SJSA1 (cell line): ENCODE data around the gene MAP2K5. TPM values are rescaled to one million over a fixed set of nuclear protein-coding genes. Genes with fewer than 3 reads are reported as not detected.
A peak's percentile ranks its signal among the peaks of the same experiment; 100 is the strongest.
"Not testable (repeated sequence)": the region's sequence is repeated elsewhere in the genome, so short reads cannot be mapped to it uniquely, and the experiment has no call there.

Source experiments
- DNase-seq, 2 experiments: peaks; one replicate each; pipeline ENCODE4 v3.0.0-alpha.2; 2015 to 2020; ENCODE audit warnings: low spot score in 2 of 2, low read depth in 1 of 2
- H3K27ac ChIP-seq: fragments of 250-450 bp; sonication (Bioruptor Pico); 2 replicates; pipeline ENCODE4 v1.5.1; 2020; ENCODE audit warnings: mild to moderate bottlenecking, moderate library complexity
- H3K27me3 ChIP-seq: fragments of 250-450 bp; sonication (Bioruptor Pico); replicated peaks from 2 replicates; pipeline ENCODE4 v1.5.1; 2020; ENCODE audit warnings: mild to moderate bottlenecking, moderate library complexity
- H3K36me3 ChIP-seq: fragments of 250-450 bp; sonication (Bioruptor Pico); 2 replicates; pipeline ENCODE4 v1.5.1; 2020; ENCODE audit warnings: mild to moderate bottlenecking
- H3K4me1 ChIP-seq: fragments of 250-450 bp; sonication (Bioruptor Pico); replicated peaks from 2 replicates; pipeline ENCODE4 v1.6.1; 2021; ENCODE audit warnings: mild to moderate bottlenecking
- H3K4me3 ChIP-seq: fragments of 250-450 bp; sonication (Bioruptor Pico); 2 replicates; pipeline ENCODE4 v1.5.1; 2020; ENCODE audit warnings: mild to moderate bottlenecking
- H3K9me3 ChIP-seq: fragments of 250-450 bp; sonication (Bioruptor Pico); replicated peaks from 2 replicates; pipeline ENCODE4 v1.5.1; 2020; ENCODE audit warnings: mild to moderate bottlenecking
- total RNA-seq: library from RNA; depleted of rRNA; stranded (reverse); fragments of >200 nt; shearing (Covaris generic); gene quantifications from 2 replicates; pipeline ENCODE4 v1.2.3, GENCODE V29; 2014

Gene MAP2K5
- total RNA-seq, 1 experiment from 2014 or later: 4.3 TPM

DNA sequence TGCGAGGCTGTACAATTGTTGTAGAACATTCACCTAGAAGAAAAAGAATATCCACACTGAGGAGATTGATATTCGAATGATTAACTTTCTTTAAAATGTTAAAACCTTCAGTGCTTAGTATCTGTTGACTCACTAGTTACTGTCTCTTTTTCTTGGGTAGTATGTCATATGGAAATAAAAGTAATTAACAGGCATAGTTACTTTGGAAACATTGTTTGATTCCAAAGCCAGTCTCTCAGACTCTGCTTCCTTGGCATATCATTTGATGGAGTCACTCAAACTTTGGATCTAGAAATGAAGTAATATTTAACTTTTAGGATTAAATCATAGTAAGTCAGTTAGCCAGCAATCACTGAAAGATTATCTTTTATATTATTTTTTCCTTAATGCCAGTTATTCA, 63.4 kb downstream of the MAP2K5 start:
- H3K36me3 ChIP-seq: no peaks in the 10 kb centered on the region
- no peaks in the 10 kb centered on the region for H3K9me3 ChIP-seq
- no peak for DNase-seq
- H3K4me3 ChIP-seq: no peak overlapping the region
- H3K27me3 ChIP-seq: no peaks in the 10 kb centered on the region
- H3K4me1 ChIP-seq: peaks cover 5% of the 10 kb centered on the region; the same call in 1 of the 2 replicates
- H3K27ac ChIP-seq: no peak overlapping the region

DNA sequence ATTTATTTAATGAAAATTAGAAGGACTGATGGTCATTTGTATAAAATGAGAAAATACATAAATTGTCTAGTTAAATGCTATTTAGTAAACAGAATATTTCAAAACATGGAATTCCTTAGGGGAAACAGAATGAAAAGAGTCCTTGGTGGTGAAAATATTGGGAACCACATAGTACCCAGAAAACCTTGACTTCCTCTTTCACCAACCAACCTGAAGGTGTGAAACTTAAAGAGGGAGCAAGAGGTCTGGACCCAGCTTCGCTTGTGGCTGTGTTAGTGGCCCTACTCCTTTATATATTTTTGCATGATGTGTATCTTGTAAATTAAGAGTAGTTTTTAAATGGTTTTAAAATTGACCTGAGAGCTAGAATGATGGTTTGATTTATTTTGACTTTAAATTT, 64.2 kb downstream of the MAP2K5 start:
- Histone ChIP-seq H3K27me3 (no peaks in the 10 kb centered on the region), H3K36me3 (no peaks in the 10 kb centered on the region), H3K9me3 (no peaks in the 10 kb centered on the region), H3K4me3 (no peak overlapping the region), H3K27ac (no peak overlapping the region), H3K4me1 (no peaks in the 10 kb centered on the region)
- DNase-seq: no peak

DNA sequence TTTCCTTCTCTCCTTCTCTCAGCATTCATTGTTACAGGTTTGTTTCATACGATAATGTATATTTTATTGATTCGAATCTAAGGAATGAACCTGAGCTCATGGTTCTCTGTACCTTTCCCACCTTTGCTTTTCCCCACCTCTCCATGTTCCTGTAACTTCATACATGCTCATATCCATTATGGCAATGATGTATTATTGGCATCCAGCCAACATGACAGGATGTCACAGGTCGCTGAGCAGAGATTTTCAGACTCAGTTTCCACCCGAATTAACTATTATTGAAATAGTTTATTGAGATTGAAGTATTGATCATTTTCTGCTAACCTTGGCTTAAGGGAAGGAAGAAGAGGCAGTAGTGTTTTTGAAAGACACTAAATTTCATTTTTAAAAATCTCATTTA, 64.8 kb downstream of the MAP2K5 start:
- Histone ChIP-seq H3K9me3 (no peaks in the 10 kb centered on the region), H3K4me1 (no peaks in the 10 kb centered on the region), H3K36me3 (no peaks in the 10 kb centered on the region), H3K27me3 (no peaks in the 10 kb centered on the region), H3K4me3 (no peak overlapping the region), H3K27ac (no peak overlapping the region)
- DNase-seq: no peak

DNA sequence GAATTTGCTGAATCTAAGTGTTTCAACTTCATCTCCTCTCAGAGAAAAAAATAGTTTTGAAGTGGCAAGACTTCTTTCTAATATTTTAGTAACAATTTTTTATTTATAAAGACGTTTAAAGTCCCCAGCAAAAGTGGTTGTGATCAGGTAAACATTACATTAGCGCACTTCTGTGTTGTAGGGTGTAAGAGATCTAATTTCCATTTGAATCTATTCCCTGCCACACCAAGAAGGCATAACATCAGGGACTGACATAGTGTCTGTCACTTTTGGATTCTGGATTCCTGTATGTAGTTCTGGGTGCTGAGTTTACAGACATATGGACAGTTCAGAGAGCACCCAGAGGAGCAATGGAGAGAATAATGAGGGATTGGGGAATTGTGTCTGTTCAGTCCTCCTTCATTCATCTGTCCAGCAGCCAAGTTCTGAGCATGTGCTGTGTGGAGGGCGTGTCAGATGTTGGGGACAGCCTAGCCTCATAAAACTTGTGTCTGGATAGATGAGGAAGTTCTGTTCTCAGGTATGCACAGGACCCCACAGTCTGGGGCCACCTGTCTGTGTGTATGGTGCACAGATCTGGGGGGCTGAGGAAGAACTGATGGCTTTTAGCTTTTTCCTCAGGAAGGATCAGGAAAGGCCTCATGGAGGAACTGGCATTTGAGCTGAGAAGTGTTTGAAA, 65.6 kb downstream of the MAP2K5 start:
- Histone ChIP-seq H3K36me3 (no peaks in the 10 kb centered on the region), H3K27ac (no peak overlapping the region), H3K9me3 (no peaks in the 10 kb centered on the region), H3K4me1 (no peaks in the 10 kb centered on the region), H3K27me3 (no peaks in the 10 kb centered on the region), H3K4me3 (no peak overlapping the region)
- no peak for DNase-seq

DNA sequence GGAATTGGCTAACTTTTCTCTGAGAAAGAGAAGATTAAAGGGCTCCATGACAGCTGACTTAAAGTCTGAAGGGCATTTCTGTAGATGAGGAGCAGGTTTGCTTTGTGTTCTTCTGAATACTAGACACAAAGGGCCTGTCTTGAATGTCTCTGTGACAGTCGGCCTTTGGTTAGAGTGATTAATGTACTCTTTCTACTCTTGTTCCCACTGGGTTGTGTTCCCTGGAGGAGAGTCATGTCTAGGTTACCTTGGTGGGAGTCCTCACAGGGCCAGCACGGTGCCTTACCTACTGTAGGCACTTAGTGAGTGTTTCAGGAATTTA, 66.1 kb downstream of the MAP2K5 start:
- Histone ChIP-seq H3K27ac (no peak overlapping the region), H3K4me3 (no peak overlapping the region), H3K36me3 (no peaks in the 10 kb centered on the region), H3K4me1 (no peaks in the 10 kb centered on the region), H3K9me3 (no peaks in the 10 kb centered on the region), H3K27me3 (no peaks in the 10 kb centered on the region)
- no peak for DNase-seq

DNA sequence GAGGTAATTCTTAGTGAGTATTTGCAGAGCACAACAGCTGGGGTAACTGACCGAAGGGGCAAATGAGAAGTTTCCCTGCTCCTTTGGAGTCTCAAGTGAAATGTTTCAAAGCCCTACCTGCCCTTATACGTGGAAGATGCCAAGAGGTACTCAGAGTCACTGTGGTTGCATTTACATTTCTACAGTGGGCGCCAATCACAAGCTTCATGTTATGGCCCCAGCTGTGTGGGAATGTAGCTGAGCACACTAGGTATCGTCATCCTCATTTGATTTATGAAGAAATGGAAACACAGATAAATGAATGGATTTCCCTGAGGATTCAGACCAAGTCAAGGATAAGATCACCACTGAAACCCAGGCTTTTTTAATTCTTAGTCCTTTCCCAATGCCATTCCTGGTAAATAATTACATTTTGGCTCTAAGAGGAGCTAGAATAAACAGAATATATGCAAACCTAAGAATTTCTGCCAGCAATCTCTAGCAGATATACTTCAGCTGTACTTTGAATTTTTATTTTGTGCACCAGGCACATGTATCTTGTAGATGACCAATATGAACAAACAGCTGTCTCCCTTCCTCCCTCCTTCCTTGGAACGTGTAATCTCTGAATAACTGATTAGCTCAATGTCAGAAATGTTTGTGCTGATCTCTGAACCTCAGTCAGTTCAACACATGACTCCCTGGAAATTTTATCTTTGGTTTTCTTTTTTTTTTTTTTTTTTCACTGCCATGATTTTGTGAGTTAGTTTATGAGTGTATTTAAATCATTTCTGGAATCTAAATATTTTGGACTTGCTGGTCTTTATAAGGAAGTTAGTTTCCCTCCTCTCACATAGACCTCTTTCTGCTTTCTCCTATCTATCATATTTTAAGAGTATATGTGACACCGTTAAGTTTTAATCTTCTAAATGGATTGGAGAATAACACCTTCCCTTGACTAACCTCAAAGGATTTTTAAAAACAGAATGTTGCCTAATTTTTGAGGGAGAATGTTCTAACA, 69.2 kb downstream of the MAP2K5 start:
- Histone ChIP-seq H3K27me3 (no peaks in the 10 kb centered on the region), H3K36me3 (no peaks in the 10 kb centered on the region), H3K4me1 (peaks cover 9% of the 10 kb centered on the region), H3K9me3 (no peaks in the 10 kb centered on the region), H3K4me3 (no peak overlapping the region), H3K27ac (no peak overlapping the region)
- DNase-seq: no peak

DNA sequence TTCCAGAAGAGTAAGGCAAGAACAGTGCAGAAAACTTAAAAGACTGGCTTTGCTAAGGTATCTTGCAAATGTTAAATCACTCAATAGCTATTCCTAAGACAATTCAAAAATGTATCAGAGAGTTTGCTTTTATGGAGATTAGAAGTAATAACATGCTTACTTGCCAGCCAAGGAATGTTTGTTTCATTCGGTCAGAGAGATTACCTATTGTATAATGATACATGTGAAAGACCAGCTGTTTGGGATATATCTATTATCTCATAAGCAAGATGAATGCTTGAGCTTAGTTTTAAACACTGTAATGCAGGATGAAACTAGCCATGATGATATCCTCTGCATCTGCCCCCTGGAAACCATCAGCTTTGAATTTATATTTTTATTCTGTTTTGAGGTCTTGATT, 70.7 kb downstream of the MAP2K5 start:
- DNase-seq: no peak
- no peak overlapping the region for H3K27ac ChIP-seq
- H3K4me3 ChIP-seq: no peak overlapping the region
- no peaks in the 10 kb centered on the region for H3K36me3 ChIP-seq
- H3K9me3 ChIP-seq: no peaks in the 10 kb centered on the region
- H3K4me1 ChIP-seq: peaks cover 9% of the 10 kb centered on the region
- no peaks in the 10 kb centered on the region for H3K27me3 ChIP-seq

DNA sequence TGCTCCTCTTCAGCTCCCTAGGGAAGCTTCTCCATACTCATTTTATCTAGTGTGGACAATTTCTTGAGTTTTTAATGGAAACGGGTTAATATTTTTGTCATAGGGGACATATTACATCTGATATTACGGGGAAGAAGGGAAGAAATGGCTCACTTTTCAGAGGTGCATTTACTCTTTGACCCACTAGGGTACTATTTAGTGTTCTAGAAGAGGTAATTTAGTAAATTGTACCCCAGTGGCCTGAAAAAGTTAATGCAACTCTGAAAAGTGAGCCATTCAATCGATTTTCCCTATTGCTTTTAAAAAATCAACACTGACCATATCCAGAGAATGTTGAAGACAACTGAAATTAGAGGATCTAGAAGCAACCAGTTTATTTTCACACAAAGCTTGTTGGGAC, 71.2 kb downstream of the MAP2K5 start:
- H3K36me3 ChIP-seq: no peaks in the 10 kb centered on the region
- no peaks in the 10 kb centered on the region for H3K27me3 ChIP-seq
- no peak for DNase-seq
- H3K4me3 ChIP-seq: no peak overlapping the region
- H3K27ac ChIP-seq: no peak overlapping the region
- peaks cover 9% of the 10 kb centered on the region for H3K4me1 ChIP-seq
- no peaks in the 10 kb centered on the region for H3K9me3 ChIP-seq

DNA sequence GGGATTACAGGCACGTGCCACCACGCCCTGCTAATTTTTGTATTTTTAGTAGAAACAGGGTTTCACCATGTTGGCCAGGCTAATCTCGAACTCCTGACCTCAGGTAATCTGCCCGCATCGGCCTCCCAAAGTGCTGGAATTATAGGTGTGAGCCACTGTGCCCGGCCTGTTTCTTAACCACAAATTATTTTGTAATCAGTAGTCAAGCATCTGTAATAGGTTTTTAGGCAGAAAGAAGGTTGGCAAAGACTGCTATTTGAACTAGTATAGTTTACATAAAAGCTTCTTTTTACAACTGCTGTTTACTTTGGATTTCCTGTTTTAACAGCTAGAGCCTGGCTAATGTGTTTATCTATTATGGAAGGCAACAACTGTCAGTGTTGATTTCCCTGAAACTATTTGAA, 72.6 kb downstream of the MAP2K5 start:
- peak in 1 of 2 experiments; percentile 51 for DNase-seq
- not testable (repeated sequence) for H3K4me1 ChIP-seq, H3K27me3 ChIP-seq, H3K9me3 ChIP-seq, H3K27ac ChIP-seq, H3K4me3 ChIP-seq, H3K36me3 ChIP-seq

DNA sequence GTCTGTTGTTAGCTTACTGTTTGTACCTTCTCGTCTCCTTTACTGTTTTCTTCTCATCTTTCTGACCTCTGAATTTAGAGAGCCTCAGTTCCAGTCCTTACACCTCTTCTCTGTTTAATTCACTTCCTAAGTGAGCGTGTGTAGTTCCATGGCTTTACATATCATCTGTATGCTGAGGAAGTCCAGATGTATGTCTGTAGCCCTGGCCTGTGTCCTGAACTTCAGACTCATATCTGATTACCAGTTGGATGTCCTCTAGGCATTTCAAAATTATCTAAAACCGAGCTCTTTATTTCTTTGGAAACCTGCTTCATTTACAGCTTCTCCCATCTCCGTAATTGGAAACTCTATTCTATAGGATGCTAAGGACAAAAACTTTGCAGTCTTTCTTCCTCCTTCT, 75.8 kb downstream of the MAP2K5 start:
- H3K27ac ChIP-seq: no peak overlapping the region

DNA sequence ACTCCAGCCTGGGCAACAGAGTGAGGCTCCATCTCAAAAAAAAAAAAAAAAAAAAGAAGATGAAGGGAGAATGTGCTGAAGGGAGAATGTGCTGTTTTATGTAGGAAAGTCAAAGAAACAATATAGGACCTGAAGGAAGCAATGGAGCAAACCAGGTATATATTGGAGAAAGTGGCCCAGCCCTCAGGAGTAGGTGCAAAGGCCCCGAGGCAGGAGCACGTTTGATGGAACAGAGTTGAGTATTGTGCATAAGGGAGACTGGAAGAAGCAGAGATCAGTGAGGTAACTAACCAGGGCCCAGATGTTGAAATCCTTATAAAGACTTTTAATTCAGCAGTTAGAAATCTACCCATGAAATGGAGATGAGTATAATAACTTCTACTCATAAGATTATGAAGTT, 79.6 kb downstream of the MAP2K5 start:
- no peaks in the 10 kb centered on the region for H3K9me3 ChIP-seq
- no peak overlapping the region for H3K4me3 ChIP-seq
- no peaks in the 10 kb centered on the region for H3K4me1 ChIP-seq
- no peaks in the 10 kb centered on the region for H3K27me3 ChIP-seq
- H3K36me3 ChIP-seq: no peaks in the 10 kb centered on the region
- H3K27ac ChIP-seq: no peak overlapping the region
- DNase-seq: no peak

More for the DNA sequence above, 75.8 kb downstream of the MAP2K5 start:
- Histone ChIP-seq H3K4me1 (peaks cover 9% of the 10 kb centered on the region), H3K4me3 (no peak overlapping the region), H3K36me3 (no peaks in the 10 kb centered on the region), H3K27me3 (no peaks in the 10 kb centered on the region), H3K9me3 (no peaks in the 10 kb centered on the region)
- DNase-seq: no peak

DNA sequence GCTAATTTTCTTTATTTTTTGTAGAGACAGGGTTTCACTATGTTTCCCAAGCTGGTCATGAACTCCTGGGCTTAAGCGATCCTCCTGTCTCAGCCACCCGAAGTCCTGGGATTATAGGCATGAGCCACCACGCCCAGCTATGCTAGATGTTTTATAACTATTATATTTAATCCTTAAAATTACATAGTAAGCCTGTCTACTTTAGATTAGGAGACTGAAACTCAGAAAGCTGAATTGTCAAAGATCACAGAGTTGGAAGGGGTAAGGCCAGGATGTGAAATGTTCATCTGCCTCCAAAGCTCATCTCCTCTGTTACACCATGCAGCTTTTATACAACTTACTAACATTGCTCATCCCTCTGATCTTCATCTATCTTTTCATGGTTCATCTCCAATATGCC, 89.8 kb downstream of the MAP2K5 start:
- H3K9me3 ChIP-seq: no peaks in the 10 kb centered on the region
- H3K4me1 ChIP-seq: no peaks in the 10 kb centered on the region
- no peak overlapping the region for H3K4me3 ChIP-seq
- H3K27me3 ChIP-seq: no peaks in the 10 kb centered on the region
- no peak overlapping the region for H3K27ac ChIP-seq
- H3K36me3 ChIP-seq: peaks cover 2% of the 10 kb centered on the region; the same call in 1 of the 2 replicates
- DNase-seq: no peak

DNA sequence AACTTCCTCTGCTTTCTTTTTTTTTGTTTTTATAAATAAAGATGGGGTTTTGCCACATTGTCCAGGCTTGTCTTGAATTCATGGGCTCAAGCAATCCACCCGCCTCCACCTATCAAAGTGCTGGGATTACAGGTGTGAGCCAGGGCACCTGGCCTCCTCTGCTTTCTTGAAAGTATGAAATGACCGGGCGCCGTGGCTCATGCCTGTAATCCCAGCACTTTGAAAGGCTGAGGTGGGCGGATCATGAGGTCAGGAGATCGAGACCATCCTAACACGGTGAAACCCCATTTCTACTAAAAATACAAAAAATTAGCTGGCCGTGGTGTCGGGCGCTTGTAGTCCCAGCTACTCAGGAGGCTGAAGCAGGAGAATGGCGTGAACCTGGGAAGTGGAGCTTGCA, 93.4 kb downstream of the MAP2K5 start:
- H3K27ac ChIP-seq, DNase-seq, H3K4me1 ChIP-seq, H3K36me3 ChIP-seq, H3K9me3 ChIP-seq, H3K27me3 ChIP-seq, H3K4me3 ChIP-seq: not testable (repeated sequence)

DNA sequence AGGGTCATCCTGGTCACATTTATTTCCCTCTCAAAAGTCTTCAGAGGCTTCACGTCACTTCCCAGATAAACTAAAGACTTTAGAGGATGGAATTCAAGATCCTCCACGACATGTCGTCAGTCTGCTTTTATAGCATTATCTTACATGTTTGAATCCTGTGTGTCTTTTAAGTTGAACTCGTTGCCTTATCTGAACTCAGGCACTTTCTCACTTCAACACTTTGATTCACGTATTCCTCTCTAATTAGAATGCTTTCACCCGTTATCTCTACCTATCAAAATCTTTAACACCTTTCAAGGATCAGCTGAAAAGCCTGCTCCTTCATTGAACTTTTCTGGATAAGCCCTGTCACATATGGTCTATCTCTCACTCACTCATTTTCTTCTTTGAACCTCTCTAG, 97.1 kb downstream of the MAP2K5 start:
- Histone ChIP-seq H3K4me3 (no peak overlapping the region), H3K4me1 (no peaks in the 10 kb centered on the region), H3K27me3 (no peaks in the 10 kb centered on the region), H3K9me3 (no peaks in the 10 kb centered on the region; the same call in 1 of the 2 replicates), H3K36me3 (no peaks in the 10 kb centered on the region), H3K27ac (no peak overlapping the region)
- no peak for DNase-seq
